ENCODE data around the gene BAIAP2L1.
"Not testable (repeated sequence)": the region's sequence is repeated elsewhere in the genome, so short reads cannot be mapped to it uniquely, and the experiment has no call there.

BAIAP2L1 gene

GRCh38 chr7:98400542-98401340 lies at the start of gene BAIAP2L1:
BAIAP2L1 (minus strand) TSS chr7:98401090; CDS start chr7:98400852, 238 bp downstream.
- DNase-seq, result peak; percentile 62 to 82

- DNase-seq, result no peak
Measured at GRCh38 chr7:98448766-98449165, 47.9 kb upstream of the BAIAP2L1 start.

DNA sequence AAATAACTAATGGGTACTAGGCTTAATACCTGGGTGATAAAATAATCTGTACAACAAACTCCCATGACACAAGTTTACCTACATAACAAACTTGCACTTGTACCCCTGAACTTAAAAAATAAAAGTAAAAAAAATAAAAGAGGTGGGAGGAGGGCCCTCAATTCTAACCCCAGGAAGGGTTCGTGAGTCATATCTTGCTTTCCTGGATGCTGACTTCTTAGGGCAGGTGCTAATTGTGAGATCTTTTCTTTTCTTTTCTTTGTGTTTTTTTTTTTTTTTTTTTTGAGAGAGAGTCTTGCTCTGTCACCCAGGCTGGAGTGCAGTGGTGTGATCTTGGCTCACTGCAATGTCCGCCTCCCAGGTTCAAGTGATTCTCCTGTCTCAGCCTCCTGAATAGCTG lies 40.1 kb upstream of the BAIAP2L1 start:
- not testable (repeated sequence) for DNase-seq

DNA sequence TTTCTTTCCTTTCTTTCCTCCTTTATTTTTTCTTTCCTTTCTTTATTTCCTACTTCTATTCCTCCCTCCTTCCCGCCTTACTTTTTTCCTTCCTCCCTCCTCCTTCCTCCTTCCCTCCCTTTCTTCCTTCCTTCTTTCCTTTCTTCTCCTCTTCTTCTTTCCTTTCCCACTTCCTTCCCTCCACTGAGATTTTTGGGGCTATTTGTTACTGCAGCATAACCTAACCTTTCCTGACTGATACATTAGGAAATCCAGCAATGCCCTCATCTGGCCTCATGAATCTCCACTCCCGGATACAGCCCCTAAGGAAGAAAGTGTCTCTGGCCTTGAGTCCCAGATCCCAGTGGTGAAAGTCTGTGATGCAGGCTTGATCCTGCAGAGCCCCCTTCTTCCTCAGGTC lies 38.6 kb upstream of the BAIAP2L1 start:
- no peak for DNase-seq

DNA sequence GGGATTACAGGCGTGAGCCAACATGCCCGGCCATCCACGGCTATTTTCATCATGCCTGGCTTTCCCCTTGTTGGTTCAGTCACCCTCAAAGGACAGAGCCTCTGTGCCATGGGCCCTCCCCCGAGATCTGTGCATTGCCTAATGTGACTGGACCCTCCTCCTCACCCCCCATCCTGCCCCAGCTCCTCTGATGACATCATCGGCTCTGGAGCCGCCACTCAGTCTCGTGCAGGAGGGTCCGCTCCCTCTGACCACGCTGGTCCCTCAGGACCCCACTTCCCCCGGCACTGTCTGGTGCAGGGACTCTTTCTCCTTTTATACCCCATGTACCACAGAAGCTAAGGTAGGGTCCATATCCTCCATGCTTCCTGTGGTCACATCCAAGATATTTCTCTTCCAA lies 33.2 kb upstream of the BAIAP2L1 start:
- no peak for DNase-seq

- no peak for DNase-seq
Measured at GRCh38 chr7:98429799-98430198, 28.9 kb upstream of the BAIAP2L1 start.

DNA sequence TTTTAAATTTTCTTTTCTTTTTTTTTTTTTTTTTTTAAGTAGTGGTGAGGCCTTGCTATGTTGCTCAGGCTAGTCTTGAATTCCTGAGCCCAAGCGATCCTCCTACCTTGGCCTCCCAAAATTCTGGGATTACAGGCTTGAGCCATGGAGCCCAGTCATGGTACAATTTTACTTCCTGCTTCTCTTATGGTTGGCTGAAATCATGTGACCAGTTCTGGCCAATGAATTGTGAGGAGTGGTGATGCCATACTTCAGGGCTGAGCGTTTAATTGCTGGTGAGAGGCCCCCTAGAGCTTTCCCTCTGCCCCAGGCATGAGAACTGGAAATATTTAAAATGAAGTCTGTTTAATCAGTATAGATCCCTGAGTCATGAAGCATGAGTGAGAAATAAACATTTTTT lies 22.2 kb upstream of the BAIAP2L1 start:
- DNase-seq, result no peak

- DNase-seq, result peak; percentile 32 to 52
Measured at GRCh38 chr7:98420966-98421612, 20.2 kb upstream of the BAIAP2L1 start.

DNA sequence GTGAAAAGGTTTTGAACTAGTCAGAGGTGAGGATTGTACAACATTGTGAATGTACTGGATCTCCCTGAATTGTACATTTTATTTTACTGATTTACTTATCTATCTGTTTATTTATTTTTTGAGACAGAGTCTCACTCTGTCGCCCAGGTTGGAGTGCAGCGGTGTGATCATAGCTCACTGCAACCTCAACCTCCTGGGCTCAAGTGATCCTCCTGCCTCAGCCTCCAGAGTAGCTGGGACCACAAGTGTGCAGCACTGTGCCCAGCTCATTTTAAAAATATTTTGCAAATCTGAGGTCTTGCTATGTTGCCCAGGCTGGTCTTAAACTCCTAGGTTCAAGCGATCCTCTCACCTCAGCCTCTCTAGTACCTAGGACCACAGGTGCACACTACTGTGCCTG lies 19.1 kb upstream of the BAIAP2L1 start:
- not testable (repeated sequence) for DNase-seq

DNA sequence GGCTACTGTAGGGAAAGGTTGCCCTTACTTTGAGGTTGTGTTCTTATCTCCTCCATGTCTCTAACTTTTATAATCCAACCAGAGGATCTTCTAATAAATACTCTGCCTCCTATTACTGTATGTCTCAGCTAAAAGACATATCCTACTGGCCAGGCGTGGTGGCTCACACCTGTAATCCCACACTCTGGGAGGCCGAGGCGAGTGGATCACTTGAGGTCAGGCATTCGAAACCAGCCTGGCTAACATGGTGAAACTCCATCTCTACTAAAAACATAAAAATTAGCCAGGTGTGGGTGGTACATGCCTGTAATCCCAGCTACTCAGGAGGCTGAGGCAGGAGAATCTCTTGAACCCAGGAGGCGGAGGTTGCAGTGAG lies 18.4 kb upstream of the BAIAP2L1 start:
- not testable (repeated sequence) for DNase-seq

GRCh38 chr7:98418636-98419315 lies 17.9 kb upstream of the BAIAP2L1 start:
- peak; percentile 88 to 97 for DNase-seq

GRCh38 chr7:98418271-98418635 lies 17.4 kb upstream of the BAIAP2L1 start:
- no peak for DNase-seq

DNA sequence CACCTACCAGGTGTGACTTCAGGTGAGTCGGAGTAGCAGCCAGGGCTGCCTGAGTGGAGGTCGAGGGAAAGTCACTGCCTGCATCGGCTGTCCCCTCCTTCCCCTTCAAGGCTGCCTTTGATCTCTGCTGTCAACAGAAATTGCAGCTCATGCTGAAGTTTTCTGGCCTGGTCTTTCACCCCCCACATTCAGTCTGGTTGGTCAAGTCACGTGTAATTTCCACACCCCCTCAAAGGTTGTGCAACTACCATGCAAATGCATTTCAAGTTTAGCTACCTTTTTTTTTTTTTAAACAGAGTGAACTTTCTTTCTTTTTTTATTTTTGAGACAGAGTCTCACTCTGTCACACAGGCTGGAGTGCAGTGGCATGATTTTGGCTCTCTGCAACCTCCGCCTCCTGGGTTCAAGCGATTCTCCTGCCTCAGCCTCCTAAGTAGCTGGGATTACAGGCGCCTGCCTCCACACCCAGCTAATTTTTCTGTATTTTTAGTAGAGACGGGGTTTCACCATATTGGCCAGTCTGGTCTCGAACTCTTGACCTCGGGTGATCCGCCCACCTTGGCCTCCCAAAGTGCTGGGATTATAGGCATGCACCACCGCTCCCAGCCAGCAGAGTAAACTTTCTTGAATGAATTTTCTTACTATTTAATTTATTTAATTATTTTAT lies 16.8 kb upstream of the BAIAP2L1 start:
- DNase-seq, result peak in 1 of 2 experiments; percentile 26

DNA sequence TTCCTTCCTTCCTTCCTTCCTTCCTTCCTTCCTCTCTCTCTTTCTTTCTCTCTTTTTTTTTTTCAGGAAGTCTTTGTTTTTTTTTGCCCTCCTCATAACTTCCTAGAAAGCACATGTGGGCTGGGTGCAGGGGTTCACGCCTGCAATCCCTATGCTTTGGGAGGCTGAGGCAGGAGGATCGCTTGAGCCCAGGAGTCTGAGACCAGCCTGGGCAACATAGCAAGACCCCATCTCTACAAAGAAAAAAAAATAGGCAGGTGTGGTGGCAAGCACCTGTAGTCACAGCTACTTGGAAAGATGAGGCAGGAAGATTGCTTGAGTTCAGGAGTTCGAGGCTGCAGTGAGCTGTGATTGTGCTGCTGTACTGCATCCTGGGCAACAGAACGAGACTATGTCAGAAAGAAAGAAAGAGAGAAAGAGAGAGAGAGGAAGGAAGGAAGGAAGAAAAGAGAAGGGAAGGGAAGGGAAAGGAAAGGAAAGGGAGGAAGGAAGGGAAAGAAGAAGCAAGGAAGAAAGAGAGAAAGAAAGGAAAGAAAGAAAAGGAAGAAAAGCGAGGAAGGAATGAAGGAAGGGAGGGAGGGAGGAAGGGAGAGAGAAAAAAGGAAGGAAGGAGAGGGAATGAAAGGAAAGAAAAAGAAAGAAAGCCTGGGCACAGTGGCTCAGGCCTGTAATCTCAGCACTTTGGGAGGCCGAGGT lies 13.5 kb upstream of the BAIAP2L1 start:
- no peak for DNase-seq

- not testable (repeated sequence) for DNase-seq
Measured at GRCh38 chr7:98413655-98414054, 12.8 kb upstream of the BAIAP2L1 start.

DNA sequence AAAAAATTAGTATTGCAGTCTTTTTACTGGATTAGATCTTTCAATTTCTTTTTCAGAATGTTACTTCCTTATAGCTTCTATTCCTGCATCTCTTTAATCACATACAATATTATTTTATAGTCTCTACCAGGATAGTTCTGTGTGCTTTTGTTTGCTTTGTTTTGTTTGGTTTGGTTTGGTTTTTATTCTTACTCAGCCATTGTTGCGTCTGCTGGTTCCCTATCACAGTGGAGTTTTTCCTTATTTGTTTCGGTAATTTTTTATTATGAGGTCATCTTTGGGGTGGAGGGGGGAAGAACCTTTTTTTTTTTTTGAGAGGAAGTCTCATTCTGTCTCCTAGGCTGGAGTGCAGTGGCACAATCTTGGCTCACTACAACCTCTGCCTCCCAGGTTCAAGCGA lies 9.0 kb upstream of the BAIAP2L1 start:
- no peak for DNase-seq

DNA sequence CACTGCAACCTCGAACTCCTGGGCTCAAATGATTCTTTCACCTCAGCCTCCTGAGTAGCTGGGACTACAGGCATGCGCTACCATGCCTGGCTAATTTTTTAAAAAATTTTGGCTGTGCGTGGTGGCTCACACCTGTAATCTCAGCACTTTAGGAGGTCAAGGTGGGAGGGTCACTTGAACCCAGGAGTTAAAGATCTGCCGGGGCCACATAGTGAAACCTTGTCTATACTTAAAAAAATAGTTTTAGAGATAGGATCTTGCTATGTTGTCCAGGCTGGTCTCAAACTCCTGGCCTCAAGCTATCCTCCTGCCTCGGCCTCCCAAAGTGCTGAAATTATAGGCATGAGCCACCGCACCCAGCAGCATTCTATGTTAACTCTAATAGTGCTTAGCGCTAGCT lies 7.3 kb upstream of the BAIAP2L1 start:
- DNase-seq, result not testable (repeated sequence)

- no peak for DNase-seq
Measured at GRCh38 chr7:98406827-98407226, 5.9 kb upstream of the BAIAP2L1 start.

GRCh38 chr7:98404840-98405239 lies 4.0 kb upstream of the BAIAP2L1 start:
- DNase-seq, result no peak

DNA sequence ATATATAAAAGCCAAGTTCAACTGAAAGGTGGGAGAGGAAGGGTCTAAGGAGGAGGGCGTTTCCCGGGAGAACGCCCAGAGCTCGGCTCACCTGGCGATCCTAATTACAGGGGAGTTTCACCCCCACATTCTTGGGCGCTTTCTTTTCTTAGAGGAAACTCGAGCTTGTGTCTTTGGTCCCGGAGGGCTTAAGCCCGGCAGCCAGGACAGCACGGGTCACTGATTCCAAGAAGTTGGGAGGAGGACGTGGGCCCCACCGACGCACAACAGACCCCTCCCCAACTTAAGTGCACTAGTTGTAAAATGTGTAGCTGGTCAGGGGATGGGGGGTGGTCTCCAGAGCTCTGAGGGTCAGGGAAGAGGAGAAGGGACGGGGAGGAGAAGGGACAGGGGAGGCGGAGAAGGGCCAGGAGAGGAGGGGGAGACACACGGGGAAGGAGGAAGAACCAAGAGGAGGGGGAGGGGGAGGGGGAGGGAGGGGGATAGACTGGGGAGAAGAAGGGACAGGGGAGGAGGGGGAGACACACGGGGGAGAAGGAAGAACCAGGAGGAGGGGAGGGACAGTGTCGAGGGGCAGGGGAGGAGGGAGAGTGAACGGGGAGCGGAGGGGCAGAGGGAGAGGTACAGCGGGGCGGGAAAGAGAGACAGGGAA lies 874 bp downstream of the BAIAP2L1 start:
- no peak for DNase-seq

DNA sequence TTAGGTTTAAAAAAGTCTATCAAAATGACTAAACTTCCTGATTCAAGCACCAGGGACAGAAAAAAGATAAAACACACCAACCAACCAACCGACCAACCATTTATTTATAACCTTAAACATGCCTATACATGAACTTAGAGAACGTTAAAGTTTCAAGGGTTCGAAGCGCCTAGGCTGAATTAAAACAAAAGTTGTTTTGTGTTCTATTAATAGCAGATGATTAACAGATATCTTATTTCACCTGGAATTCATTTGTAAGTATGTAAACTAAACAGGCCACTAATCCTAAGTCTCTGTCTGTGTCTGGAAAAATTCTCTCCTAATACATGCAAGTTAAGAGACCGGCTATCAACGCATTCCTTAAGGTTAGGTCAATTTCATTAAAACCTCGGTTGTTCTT lies 1.4 kb downstream of the BAIAP2L1 start:
- peak in 1 of 2 experiments; percentile 24 for DNase-seq

All from SW 1271 (cell line).